Measurements from ENCODE around the gene RGPD5.
"Not testable (repeated sequence)": the region's sequence is repeated elsewhere in the genome, so short reads cannot be mapped to it uniquely, and the experiment has no call there.

DNA sequence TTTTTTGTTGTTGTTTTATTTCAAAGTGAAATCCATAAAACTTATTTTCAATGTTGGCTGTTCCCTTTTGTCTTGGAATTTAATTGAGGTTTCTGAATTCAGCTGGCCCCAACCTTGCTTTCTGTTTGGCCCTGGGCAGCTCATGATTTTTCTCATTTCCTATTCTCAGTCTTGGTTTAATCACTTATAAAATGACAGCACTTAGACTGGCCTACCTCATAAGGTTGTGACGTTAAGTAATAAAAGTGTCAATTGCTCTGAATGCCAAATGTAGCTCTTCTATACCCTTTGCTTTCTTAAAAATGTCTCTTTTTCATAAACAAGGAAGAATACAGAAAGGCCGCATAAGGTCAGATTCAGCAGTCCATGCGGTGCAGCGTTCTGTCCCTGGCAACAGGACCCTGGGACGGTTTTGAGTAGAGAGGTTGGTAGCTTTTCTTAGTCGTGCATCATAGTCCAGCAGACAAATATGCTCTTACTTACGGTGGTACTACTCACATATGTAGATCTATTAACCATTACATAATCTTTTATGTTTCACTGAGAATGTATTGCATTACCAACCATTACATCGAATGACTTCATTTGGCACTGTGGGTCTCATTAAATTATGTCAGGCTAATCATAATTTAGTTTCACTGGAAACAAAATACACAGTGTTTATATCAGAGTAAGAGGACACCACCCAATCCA lies 27.1 kb upstream of the RGPD5 start:
- TF ChIP-seq, protein P1, sequence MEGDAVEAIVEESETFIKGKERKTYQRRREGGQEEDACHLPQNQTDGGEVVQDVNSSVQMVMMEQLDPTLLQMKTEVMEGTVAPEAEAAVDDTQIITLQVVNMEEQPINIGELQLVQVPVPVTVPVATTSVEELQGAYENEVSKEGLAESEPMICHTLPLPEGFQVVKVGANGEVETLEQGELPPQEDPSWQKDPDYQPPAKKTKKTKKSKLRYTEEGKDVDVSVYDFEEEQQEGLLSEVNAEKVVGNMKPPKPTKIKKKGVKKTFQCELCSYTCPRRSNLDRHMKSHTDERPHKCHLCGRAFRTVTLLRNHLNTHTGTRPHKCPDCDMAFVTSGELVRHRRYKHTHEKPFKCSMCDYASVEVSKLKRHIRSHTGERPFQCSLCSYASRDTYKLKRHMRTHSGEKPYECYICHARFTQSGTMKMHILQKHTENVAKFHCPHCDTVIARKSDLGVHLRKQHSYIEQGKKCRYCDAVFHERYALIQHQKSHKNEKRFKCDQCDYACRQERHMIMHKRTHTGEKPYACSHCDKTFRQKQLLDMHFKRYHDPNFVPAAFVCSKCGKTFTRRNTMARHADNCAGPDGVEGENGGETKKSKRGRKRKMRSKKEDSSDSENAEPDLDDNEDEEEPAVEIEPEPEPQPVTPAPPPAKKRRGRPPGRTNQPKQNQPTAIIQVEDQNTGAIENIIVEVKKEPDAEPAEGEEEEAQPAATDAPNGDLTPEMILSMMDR (IDR thresholded peaks at IDR 0.05): not testable (repeated sequence)
- TF ChIP-seq POLR2A (IDR thresholded peaks at IDR 0.05): not testable (repeated sequence)
